ENCODE results near the gene NOXO1.

GRCh38 chr16:1958715-1959268 lies 22.5 kb downstream of the NOXO1 start:
- TF ChIP-seq CTCF (IDR thresholded peaks at IDR 0.05; ENCODE audit: low read depth, low read length) (no peak), POLR2A (IDR thresholded peaks at IDR 0.05; ENCODE audit: extremely low read depth, insufficient read length) (no peak), MYC (IDR thresholded peaks at IDR 0.05; ENCODE audit: low read depth, low read length) (no peak), MAX (IDR thresholded peaks at IDR 0.05; ENCODE audit: low read depth, low read length) (no peak)
